Erythroblast (primary cell): ENCODE measurements around the gene MCM7.

Experiments
- GATA1 ChIP-seq: IDR thresholded peaks from 2 replicates; pipeline ENCODE4 v1.6.1; 2011; ENCODE audit warnings: low read depth, mild to moderate bottlenecking, control low read depth, low read length, moderate library complexity
- POLR2A ChIP-seq: IDR thresholded peaks from 2 replicates; pipeline ENCODE4 v1.6.1; 2011; ENCODE audit warnings: mild to moderate bottlenecking, low read length

DNA sequence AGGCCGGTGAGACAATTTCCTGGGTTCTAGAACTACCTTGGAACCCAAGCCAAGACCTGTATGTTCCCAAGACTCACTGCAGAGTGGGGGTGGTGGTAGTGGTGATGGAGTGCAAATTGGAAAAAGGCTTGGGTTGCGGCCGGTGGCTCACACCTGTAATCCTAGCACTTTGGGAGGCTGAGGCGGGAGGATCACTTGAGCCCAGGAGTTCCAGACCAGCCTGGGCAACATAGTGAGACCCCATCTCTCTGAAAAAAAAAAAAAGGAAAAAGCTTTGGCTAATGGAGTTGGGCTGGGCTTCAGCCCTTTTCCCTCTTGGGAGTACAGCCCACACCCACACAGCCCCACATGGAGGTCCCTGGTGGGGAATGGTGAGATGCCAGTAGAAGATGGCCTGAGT lies 4.3 kb upstream of the MCM7 start:
- TF ChIP-seq POLR2A (no peak), GATA1 (no peak)
